OCI-LY1 (cell line): ENCODE measurements around the gene ELMO1.

Experiments used
- H2AFZ ChIP-seq: fragments of 200-600 bp; sonication (generic), shearing (Covaris generic); 2 replicates; pipeline ENCODE4 v1.6.0; 2014; ENCODE audit warnings: antibody characterized with exemption, mild to moderate bottlenecking, low read length
- H3F3A ChIP-seq: fragments of 200-600 bp; sonication (generic), shearing (Covaris generic); 2 replicates; pipeline ENCODE4 v1.6.0; 2014; ENCODE audit warnings: mild to moderate bottlenecking, antibody characterized with exemption, low read length, moderate library complexity; ENCODE audit not compliant: insufficient read depth
- H3K27ac ChIP-seq: fragments of 200-600 bp; sonication (generic); 2 replicates; pipeline ENCODE4 v1.5.1; 2014; ENCODE audit warnings: low read length, mixed run types, mild to moderate bottlenecking, low read depth; ENCODE audit not compliant: poor library complexity, severe bottlenecking
- H3K27me3 ChIP-seq: fragments of 200-600 bp; sonication (generic); 2 replicates; pipeline ENCODE4 v1.6.0; 2014; ENCODE audit warnings: antibody characterized with exemption, mild to moderate bottlenecking, low read length, moderate library complexity; ENCODE audit not compliant: insufficient read depth
- H3K36me3 ChIP-seq: fragments of 200-600 bp; sonication (generic); 2 replicates; pipeline ENCODE4 v1.6.1; 2014; ENCODE audit warnings: mild to moderate bottlenecking, antibody characterized with exemption, low read length, moderate library complexity, mixed read lengths; ENCODE audit not compliant: insufficient read depth
- H3K4me1 ChIP-seq: fragments of 200-600 bp; sonication (generic); 2 replicates; pipeline ENCODE4 v1.5.1; 2014; ENCODE audit warnings: mild to moderate bottlenecking, low read length, moderate library complexity; ENCODE audit not compliant: insufficient read depth, severe bottlenecking
- H3K4me2 ChIP-seq: fragments of 200-600 bp; sonication (generic), shearing (Covaris generic); 2 replicates; pipeline ENCODE4 v1.6.1; 2014; ENCODE audit warnings: low read length
- H3K4me3 ChIP-seq: fragments of 200-600 bp; sonication (generic); 2 replicates; pipeline ENCODE4 v1.5.1; 2014; ENCODE audit warnings: low read length, low read depth, mild to moderate bottlenecking, mixed read lengths; ENCODE audit not compliant: poor library complexity, severe bottlenecking
- H3K79me2 ChIP-seq: fragments of 200-600 bp; shearing (Covaris generic); 2 replicates; pipeline ENCODE4 v1.6.1; 2016; ENCODE audit warnings: mixed run types, low read length, mixed read lengths; ENCODE audit not compliant: insufficient read depth
- H3K9ac ChIP-seq: fragments of 200-600 bp; sonication (generic), shearing (Covaris generic); 2 replicates; pipeline ENCODE4 v1.6.1; 2014; ENCODE audit warnings: mild to moderate bottlenecking, low read length, mixed read lengths
- H3K9me2 ChIP-seq: fragments of 200-600 bp; sonication (generic), shearing (Covaris generic); 2 replicates; pipeline ENCODE4 v1.6.1; 2014; ENCODE audit warnings: low read depth, mild to moderate bottlenecking, low read length, mixed read lengths
- H3K9me3 ChIP-seq: fragments of 200-600 bp; shearing (Covaris generic); 2 replicates; pipeline ENCODE4 v1.6.1; 2014; ENCODE audit warnings: low read length, mixed read lengths
- H4K20me1 ChIP-seq: fragments of 200-600 bp; sonication (generic), shearing (Covaris generic); 2 replicates; pipeline ENCODE4 v1.6.0; 2016; ENCODE audit warnings: mild to moderate bottlenecking, low read length; ENCODE audit not compliant: insufficient read depth
- EZH2 ChIP-seq: fragments of 200-600 bp; sonication (generic), shearing (Covaris generic); IDR thresholded peaks from 2 replicates; pipeline ENCODE4 v1.8.0; 2017; ENCODE audit warnings: borderline replicate concordance, mixed run types, mild to moderate bottlenecking, antibody characterized with exemption, low read length, moderate library complexity, mixed read lengths
- TF ChIP-seq, protein P1 (sequence below): fragments of 200-600 bp; sonication (generic), shearing (Covaris generic); IDR thresholded peaks from 2 replicates; pipeline ENCODE4 v1.5.1; 2017; ENCODE audit warnings: mild to moderate bottlenecking, antibody characterized with exemption, low read length, moderate library complexity, mixed read lengths

ELMO1 gene

DNA sequence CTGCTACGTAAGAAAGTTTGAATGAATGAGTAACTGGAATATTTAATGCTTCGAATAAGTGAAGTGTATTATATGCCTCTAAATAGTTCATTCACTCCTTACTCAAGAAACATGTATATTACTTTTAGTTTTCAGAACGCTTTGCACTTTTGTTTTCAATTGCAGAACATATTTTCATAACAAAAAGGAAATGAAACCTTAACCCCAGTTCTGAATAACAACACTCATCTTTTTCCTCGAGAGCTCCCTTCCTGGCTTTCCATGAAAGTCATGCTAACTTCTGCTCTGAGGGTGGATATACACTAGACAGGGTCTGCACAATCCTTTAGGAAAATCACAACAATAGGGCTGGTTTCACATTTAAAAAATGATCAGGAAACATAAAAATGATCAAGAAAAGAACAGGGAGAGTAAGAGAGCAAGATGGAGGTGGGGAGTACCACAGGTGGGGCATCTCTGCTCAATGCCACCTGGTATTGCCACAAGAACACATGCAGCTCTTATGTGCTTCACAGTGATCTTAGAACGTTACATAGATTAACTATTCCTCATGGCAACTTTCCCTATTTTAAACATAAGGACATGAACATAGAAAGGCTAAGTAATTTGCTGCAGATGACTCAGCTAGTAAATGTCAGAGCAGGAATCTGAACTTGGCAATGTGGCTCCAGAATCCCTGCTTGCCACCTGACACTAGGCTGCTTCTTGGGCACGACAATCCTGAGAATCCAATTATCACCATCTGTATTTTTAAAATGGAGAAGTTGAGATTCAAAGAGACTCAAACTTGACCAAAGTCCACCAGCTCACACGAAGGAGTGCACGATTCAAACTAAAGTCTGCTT, 504.9 kb downstream of the ELMO1 start:
- H3K4me1 ChIP-seq, result no peaks in the 10 kb centered on the region
- H4K20me1 ChIP-seq, result no peaks in the 10 kb centered on the region
- no peak overlapping the region for H2AFZ ChIP-seq
- H3K4me2 ChIP-seq, result no peak overlapping the region
- H3K79me2 ChIP-seq, result no peaks in the 10 kb centered on the region
- H3K9me3 ChIP-seq, result peaks cover 26% of the 10 kb centered on the region
- no peak for TF ChIP-seq EZH2
- TF ChIP-seq, protein P1, sequence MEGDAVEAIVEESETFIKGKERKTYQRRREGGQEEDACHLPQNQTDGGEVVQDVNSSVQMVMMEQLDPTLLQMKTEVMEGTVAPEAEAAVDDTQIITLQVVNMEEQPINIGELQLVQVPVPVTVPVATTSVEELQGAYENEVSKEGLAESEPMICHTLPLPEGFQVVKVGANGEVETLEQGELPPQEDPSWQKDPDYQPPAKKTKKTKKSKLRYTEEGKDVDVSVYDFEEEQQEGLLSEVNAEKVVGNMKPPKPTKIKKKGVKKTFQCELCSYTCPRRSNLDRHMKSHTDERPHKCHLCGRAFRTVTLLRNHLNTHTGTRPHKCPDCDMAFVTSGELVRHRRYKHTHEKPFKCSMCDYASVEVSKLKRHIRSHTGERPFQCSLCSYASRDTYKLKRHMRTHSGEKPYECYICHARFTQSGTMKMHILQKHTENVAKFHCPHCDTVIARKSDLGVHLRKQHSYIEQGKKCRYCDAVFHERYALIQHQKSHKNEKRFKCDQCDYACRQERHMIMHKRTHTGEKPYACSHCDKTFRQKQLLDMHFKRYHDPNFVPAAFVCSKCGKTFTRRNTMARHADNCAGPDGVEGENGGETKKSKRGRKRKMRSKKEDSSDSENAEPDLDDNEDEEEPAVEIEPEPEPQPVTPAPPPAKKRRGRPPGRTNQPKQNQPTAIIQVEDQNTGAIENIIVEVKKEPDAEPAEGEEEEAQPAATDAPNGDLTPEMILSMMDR, result no peak
- no peaks in the 10 kb centered on the region for H3F3A ChIP-seq
- no peaks in the 10 kb centered on the region for H3K27me3 ChIP-seq
- no peak overlapping the region for H3K4me3 ChIP-seq
- no peaks in the 10 kb centered on the region for H3K9me2 ChIP-seq
- H3K9ac ChIP-seq, result no peak overlapping the region
- peaks cover 54% of the 10 kb centered on the region for H3K36me3 ChIP-seq
- H3K27ac ChIP-seq, result no peak overlapping the region

DNA sequence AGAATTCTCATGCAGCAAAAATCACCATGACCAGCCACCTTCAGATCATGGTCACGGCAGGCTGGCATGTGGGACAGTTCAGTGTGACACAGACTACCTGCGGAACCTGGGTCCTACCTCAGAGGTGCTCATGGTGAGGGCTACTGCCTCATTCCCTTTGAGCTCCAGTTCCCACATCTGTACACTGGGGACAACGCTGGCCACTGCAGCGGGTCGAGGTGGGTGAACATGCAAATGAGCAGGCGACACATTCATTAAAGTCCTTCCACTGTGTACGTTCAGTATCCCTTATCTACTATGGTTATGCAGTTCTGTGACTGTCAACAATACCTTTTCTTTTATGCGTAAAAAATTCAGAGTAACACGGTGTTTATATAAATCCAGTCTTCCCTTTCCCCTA, 505.7 kb downstream of the ELMO1 start:
- Histone ChIP-seq H2AFZ (no peak overlapping the region), H3K4me3 (no peak overlapping the region), H4K20me1 (no peaks in the 10 kb centered on the region), H3K27me3 (no peaks in the 10 kb centered on the region), H3K27ac (no peak overlapping the region), H3F3A (no peaks in the 10 kb centered on the region), H3K4me2 (no peak overlapping the region), H3K9ac (no peak overlapping the region), H3K79me2 (no peaks in the 10 kb centered on the region), H3K4me1 (no peaks in the 10 kb centered on the region), H3K9me3 (peaks cover 34% of the 10 kb centered on the region), H3K9me2 (no peaks in the 10 kb centered on the region), H3K36me3 (peaks cover 63% of the 10 kb centered on the region)
- TF ChIP-seq EZH2, result no peak

DNA sequence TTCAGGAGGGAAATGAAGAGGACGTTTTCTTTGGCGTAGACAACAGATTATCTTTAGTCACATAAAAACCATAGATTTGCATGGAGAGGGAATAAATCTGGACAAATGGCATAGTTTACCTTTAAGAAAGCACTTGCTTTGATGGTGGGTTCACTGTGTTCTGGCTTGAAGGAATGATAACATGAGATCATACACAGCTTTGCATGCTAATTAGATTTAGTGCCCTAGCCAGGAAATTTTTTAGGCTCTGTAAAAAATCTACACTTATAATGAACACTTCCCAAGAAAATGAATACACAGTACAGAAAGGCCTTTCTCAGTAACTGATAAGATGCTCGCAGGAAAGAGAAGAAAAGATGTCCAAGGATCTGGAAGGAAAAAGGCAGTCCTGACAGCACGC, 506.1 kb downstream of the ELMO1 start:
- H3K9me3 ChIP-seq, result peaks cover 39% of the 10 kb centered on the region
- no peaks in the 10 kb centered on the region for H3F3A ChIP-seq
- H3K36me3 ChIP-seq, result peaks cover 65% of the 10 kb centered on the region
- no peak overlapping the region for H3K27ac ChIP-seq
- no peak overlapping the region for H3K9ac ChIP-seq
- H3K79me2 ChIP-seq, result no peaks in the 10 kb centered on the region
- no peak overlapping the region for H2AFZ ChIP-seq
- no peaks in the 10 kb centered on the region for H3K9me2 ChIP-seq
- no peak overlapping the region for H3K4me3 ChIP-seq
- no peaks in the 10 kb centered on the region for H4K20me1 ChIP-seq
- no peaks in the 10 kb centered on the region for H3K4me1 ChIP-seq
- H3K4me2 ChIP-seq, result no peak overlapping the region
- TF ChIP-seq EZH2, result no peak
- TF ChIP-seq, protein P1, result no peak
- H3K27me3 ChIP-seq, result no peaks in the 10 kb centered on the region

DNA sequence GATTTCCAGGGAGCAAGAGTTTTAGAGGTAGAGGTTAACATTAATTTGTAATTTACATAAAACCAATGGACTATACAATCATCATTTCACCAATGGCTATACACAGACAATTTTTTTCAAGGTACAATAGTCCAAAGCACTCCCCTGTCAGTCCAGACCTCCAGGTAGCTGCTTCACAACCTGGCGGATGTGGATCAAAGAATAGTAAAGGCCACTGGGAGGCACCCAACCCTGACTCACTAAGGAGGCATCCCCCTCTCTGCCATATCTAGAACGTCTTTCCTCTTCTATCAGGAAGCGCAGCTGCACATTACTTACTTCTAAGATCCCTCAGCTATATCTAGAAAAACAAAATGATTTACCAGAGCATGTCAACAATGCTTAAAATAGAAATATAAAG, 506.6 kb downstream of the ELMO1 start:
- Histone ChIP-seq H3K4me1 (no peaks in the 10 kb centered on the region), H3K4me2 (no peak overlapping the region), H3K79me2 (no peaks in the 10 kb centered on the region), H3F3A (no peaks in the 10 kb centered on the region), H4K20me1 (no peaks in the 10 kb centered on the region), H3K36me3 (peaks cover 68% of the 10 kb centered on the region), H2AFZ (no peak overlapping the region), H3K9me2 (no peaks in the 10 kb centered on the region), H3K9me3 (peaks cover 44% of the 10 kb centered on the region), H3K9ac (no peak overlapping the region), H3K27ac (no peak overlapping the region), H3K4me3 (no peak overlapping the region), H3K27me3 (no peaks in the 10 kb centered on the region)
- TF ChIP-seq, protein P1, result no peak
- TF ChIP-seq EZH2, result no peak
